SK-N-SH treated with all-trans-retinoic acid at 6 μM for 48 hours (cell line): ENCODE results near the gene KRT35.

Experiments
- ZC3H10 ChIP-seq: fragments of 250-450 bp; sonication (Bioruptor Pico); IDR thresholded peaks from 2 replicates; pipeline ENCODE4 v1.5.1; 2021; ENCODE audit warnings: mild to moderate bottlenecking, moderate library complexity
- ZFP3 ChIP-seq: fragments of 250-450 bp; sonication (Bioruptor Pico); IDR thresholded peaks from 2 replicates; pipeline ENCODE4 v1.5.0; 2020; ENCODE audit warnings: mild to moderate bottlenecking, moderate library complexity
- TF ChIP-seq, protein P1 (sequence below): fragments of 250-450 bp; sonication (Bioruptor Pico); IDR thresholded peaks from 2 replicates; pipeline ENCODE4 v1.5.1; 2020; ENCODE audit warnings: low read depth, mild to moderate bottlenecking, moderate library complexity

GRCh38 chr17:41505809-41506767, 25.1 kb upstream of the KRT35 start:
- TF ChIP-seq ZFP3 (CRISPR knock-in tag), result no peak
- TF ChIP-seq, protein P1, sequence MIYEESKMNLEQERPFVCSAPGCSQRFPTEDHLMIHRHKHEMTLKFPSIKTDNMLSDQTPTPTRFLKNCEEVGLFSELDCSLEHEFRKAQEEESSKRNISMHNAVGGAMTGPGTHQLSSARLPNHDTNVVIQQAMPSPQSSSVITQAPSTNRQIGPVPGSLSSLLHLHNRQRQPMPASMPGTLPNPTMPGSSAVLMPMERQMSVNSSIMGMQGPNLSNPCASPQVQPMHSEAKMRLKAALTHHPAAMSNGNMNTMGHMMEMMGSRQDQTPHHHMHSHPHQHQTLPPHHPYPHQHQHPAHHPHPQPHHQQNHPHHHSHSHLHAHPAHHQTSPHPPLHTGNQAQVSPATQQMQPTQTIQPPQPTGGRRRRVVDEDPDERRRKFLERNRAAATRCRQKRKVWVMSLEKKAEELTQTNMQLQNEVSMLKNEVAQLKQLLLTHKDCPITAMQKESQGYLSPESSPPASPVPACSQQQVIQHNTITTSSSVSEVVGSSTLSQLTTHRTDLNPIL (CRISPR knock-in tag), result no peak
- no peak for TF ChIP-seq ZC3H10
